ENCODE data around the gene MAPK1.
"Not testable (repeated sequence)": the region's sequence is repeated elsewhere in the genome, so short reads cannot be mapped to it uniquely, and the experiment has no call there.

MAPK1 gene

DNA sequence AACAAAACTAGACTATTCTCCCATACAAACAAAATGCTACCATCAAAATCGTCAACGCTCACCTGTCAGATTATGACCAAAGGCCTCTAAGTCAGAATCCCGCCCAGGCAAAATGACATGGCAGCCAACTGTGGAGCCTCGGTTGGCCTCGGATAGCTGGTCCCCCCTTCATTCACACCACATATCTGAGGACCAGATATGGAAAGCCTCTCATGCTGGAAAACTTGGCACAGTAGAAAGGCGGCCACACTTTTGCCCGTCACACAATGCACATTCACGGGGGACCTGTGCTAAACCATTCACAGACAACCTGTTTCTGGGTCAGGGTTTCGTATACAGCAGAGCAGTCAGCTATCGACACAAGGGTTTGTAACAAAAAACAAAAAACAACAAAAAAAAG is 11.2 kb downstream of the MAPK1 start:
- no peak overlapping the region for H3K4me3 ChIP-seq (ENCODE audit: low read length)
- DNase-seq (ENCODE audit: low read depth, low spot score) = no peak

GRCh38 chr22:21855676-21856075 is 11.8 kb downstream of the MAPK1 start:
- H3K4me3 ChIP-seq (ENCODE audit: low read length) = no peak overlapping the region
- DNase-seq (ENCODE audit: low read depth, low spot score) = no peak

DNA sequence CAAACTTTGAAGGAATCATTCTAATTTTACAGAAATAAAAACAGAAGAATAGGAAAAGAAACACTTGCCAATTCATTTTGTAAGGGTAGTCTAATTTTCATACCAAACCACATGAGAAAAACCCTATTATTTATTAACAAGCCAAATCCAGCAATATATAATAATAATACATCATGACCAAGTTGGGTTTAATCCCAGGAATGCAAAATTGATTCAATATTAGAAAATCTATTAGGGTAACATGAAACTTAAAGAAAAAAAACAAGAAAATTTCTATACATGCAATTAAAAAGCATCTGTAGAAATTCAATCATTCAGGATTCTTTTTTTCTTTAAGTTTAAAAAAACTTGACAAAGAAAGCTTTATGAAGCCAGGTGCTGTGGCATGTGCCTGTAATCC is 16.8 kb downstream of the MAPK1 start:
- no peak overlapping the region for H3K4me3 ChIP-seq (ENCODE audit: low read length)
- DNase-seq (ENCODE audit: low read depth, low spot score) = no peak

DNA sequence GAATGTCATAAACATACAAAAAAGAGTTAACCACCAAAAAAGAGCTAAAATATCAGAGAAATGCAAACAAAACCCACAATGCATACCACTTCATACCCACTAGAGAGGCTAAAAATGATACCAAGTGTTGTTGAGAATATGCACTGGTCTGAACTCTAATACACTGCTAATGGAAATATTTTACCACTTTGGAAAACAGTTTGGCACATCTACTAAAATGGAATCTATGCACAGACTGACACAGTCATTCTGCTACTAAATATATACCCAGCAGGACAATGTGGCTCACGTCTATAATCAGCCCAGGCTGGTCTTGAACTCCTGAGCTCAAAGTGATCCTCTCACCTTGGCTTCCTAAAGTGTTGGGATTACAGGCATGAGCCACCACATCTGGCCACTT is 18.0 kb downstream of the MAPK1 start:
- DNase-seq (ENCODE audit: low read depth, low spot score) = no peak
- H3K4me3 ChIP-seq (ENCODE audit: low read length) = no peak overlapping the region

DNA sequence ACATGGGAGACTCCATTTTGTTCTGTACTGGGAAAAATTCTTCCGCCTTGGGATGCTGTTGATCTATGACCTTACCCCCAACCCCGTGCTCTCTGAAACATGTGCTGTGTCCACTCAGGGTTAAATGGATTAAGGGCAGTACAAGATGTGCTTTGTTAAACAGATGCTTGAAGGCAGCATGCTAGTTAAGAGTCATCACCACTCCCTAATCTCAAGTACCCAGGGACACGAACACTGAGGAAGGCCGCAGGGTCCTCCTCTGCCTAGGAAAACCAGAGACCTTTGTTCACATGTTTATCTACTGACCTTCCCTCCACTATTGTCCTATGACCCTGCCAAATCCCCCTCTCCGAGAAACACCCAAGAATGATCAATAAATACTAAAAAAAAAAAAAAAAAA is 19.4 kb downstream of the MAPK1 start:
- H3K4me3 ChIP-seq (ENCODE audit: low read length); DNase-seq (ENCODE audit: low read depth, low spot score): not testable (repeated sequence)

- DNase-seq (ENCODE audit: low read depth, low spot score) = no peak
Observed at GRCh38 chr22:21845558-21846453, 21.6 kb downstream of the MAPK1 start.

GRCh38 chr22:21842946-21843345 is 24.5 kb downstream of the MAPK1 start:
- H3K4me3 ChIP-seq (ENCODE audit: low read length) = no peak overlapping the region
- no peak for DNase-seq (ENCODE audit: low read depth, low spot score)

More at GRCh38 chr22:21845558-21846453, 21.6 kb downstream of the MAPK1 start:
- no peak overlapping the region for H3K4me3 ChIP-seq (ENCODE audit: low read length)

- no peak for DNase-seq (ENCODE audit: low read depth, low spot score)
- H3K4me3 ChIP-seq (ENCODE audit: low read length) = no peak overlapping the region
Observed at GRCh38 chr22:21841422-21841821, 26.0 kb downstream of the MAPK1 start.

GRCh38 chr22:21840236-21840823 is 27.1 kb downstream of the MAPK1 start:
- no peak for DNase-seq (ENCODE audit: low read depth, low spot score)
- H3K4me3 ChIP-seq (ENCODE audit: low read length) = no peak overlapping the region

GRCh38 chr22:21839765-21840140 is 27.7 kb downstream of the MAPK1 start:
- H3K4me3 ChIP-seq (ENCODE audit: low read length) = no peak overlapping the region
- no peak for DNase-seq (ENCODE audit: low read depth, low spot score)

GRCh38 chr22:21839104-21839764 is 28.2 kb downstream of the MAPK1 start:
- DNase-seq (ENCODE audit: low read depth, low spot score); H3K4me3 ChIP-seq (ENCODE audit: low read length): not testable (repeated sequence)

DNA sequence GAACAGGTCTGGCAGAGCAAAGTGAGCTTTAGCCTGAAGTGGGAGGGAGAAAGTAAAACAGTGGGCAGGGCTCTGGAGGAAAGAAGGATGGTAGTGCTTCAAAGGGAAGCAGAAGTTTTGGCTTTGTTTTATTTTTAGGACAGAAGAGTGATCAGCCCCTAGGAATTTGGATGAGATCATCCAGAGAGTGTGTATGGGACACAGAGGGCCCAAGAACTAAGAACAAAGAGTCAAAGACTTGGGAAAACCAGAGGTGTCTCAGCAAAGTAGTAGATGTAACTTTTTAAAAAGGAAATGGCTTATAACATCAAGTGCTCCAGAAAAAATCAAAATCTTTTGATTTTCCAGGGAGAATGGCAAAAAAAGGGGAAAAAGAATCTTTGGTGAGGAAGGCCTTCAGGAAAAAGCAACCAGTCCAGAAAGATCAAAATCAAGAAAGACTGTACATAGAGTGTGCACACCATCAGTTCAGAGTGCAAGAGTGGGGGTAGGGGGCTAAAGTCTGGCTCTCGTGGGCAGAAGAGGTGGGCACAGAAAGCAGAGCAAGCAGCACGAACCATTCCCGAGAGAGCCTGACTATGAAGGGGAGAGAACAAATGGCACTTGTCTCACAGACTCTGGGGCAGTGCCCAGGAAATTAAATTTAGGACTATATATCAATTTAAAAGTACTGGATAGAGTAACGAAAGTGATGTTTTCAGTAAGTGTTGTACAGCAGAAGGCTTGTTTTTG is 30.0 kb downstream of the MAPK1 start:
- DNase-seq (ENCODE audit: low read depth, low spot score) = no peak
- H3K4me3 ChIP-seq (ENCODE audit: low read length) = no peak overlapping the region

DNA sequence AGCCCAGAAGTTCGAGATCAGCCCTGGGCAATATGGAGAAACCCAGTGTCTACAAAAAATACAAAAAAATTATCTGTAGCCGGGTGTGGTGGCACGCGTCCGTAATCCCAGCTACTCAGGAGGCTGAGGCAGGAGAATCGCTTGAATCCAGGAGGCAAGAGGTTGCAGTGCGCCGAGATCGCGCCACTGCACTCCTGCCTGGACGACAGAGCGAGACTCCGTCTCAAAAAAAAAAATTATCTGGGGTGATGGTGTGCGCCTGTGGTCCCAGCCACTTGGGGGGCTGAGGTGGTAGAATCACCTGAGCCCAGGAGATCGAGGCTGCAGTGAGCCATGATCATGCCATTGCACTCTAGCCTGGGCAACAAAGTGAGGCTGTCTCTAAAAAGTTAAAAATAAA is 31.0 kb downstream of the MAPK1 start:
- not testable (repeated sequence) for H3K4me3 ChIP-seq (ENCODE audit: low read length); DNase-seq (ENCODE audit: low read depth, low spot score)

DNA sequence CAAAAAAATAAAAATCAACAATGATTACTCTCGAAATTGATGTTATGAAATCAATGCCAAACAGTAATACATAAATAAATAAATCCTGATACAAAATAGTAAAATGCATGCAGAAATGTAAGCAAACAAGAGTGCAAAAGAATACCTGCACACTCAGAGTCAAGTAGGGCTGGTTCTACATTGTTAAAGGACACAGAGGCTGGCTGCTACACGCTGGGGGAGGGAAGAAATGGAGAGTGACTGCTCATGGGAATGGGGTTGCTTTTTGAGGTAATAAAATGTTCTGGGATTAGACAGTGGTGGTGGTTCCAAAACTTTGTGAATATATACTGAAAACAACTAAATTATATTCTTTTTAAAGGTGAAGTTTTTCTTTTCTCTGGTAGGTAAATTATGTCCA is 32.1 kb downstream of the MAPK1 start:
- H3K4me3 ChIP-seq (ENCODE audit: low read length) = no peak overlapping the region
- DNase-seq (ENCODE audit: low read depth, low spot score) = no peak

GRCh38 chr22:21834869-21835268 is 32.6 kb downstream of the MAPK1 start:
- H3K4me3 ChIP-seq (ENCODE audit: low read length) = no peak overlapping the region
- no peak for DNase-seq (ENCODE audit: low read depth, low spot score)

GRCh38 chr22:21832291-21833290 is 34.9 kb downstream of the MAPK1 start:
- H3K4me3 ChIP-seq (ENCODE audit: low read length) = no peak overlapping the region
- DNase-seq (ENCODE audit: low read depth, low spot score) = no peak

GRCh38 chr22:21829523-21829922 is 37.9 kb downstream of the MAPK1 start:
- H3K4me3 ChIP-seq (ENCODE audit: low read length) = no peak overlapping the region
- no peak for DNase-seq (ENCODE audit: low read depth, low spot score)

DNA sequence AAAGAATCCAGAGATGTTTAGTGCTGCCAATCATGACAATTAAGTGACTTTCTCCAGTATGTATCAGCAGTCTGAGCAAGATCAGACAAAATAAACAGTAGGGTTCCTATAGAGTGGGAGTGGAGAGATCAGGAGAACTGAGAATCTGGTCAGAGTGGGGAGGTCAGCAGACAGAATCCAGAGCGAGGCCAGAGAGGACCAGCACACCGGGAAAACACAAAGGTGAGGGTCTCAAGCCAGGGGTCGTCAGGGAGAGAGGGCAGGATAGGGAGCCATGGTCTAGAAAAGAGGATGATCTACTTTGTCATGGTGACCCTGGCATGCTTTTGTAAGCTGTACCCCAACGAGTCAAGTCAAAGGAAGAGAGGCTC is 39.2 kb downstream of the MAPK1 start:
- H3K4me3 ChIP-seq (ENCODE audit: low read length) = no peak overlapping the region

More for the DNA sequence above, 39.2 kb downstream of the MAPK1 start:
- DNase-seq (ENCODE audit: low read depth, low spot score) = no peak

Measured in Jurkat, Clone E6-1 (cell line).